Forelimb muscle (tissue), 1 donor: ENCODE measurements around the gene CARM1. TPM values are rescaled to one million over a fixed set of nuclear protein-coding genes. Genes with fewer than 3 reads are reported as not detected.
"Not testable (repeated sequence)": the region's sequence is repeated elsewhere in the genome, so short reads cannot be mapped to it uniquely, and the experiment has no call there.

Experiments used
- DNase-seq: peaks from one replicate; pipeline ENCODE4 v3.0.0-alpha.2; 2013; ENCODE audit warnings: low read depth
- polyA plus RNA-seq: library from polyadenylated mRNA; unstranded; fragments of 120-200 nt; gene quantifications from one replicate; pipeline ENCODE4 v1.2.1, GENCODE V29; 2013; ENCODE audit not compliant: insufficient read length

CARM1 gene
- polyA plus RNA-seq, 1 donor: 65.0 TPM

GRCh38 chr19:10846500-10847202, 24.7 kb upstream of the CARM1 start:
- no peak for DNase-seq

GRCh38 chr19:10848230-10848856, 23.0 kb upstream of the CARM1 start, which contains the start of gene C19orf38:
C19orf38 (plus strand) TSS chr19:10848415; CDS start chr19:10848509, 94 bp downstream.
- no peak for DNase-seq

GRCh38 chr19:10850631-10851030, 20.7 kb upstream of the CARM1 start:
- DNase-seq: no peak

- no peak for DNase-seq
Measured at GRCh38 chr19:10852098-10852800, 19.1 kb upstream of the CARM1 start.

- DNase-seq: no peak
Measured at GRCh38 chr19:10852941-10853340, 18.4 kb upstream of the CARM1 start.

- DNase-seq: no peak
Measured at GRCh38 chr19:10854350-10855089, 16.8 kb upstream of the CARM1 start.

- DNase-seq: no peak
Measured at GRCh38 chr19:10855879-10856522, 15.4 kb upstream of the CARM1 start.

- DNase-seq: not testable (repeated sequence)
Measured at GRCh38 chr19:10856899-10857298, 14.5 kb upstream of the CARM1 start.

GRCh38 chr19:10858204-10858828, 13.0 kb upstream of the CARM1 start:
- DNase-seq: no peak

- no peak for DNase-seq
Measured at GRCh38 chr19:10861103-10861651, 10.2 kb upstream of the CARM1 start.

GRCh38 chr19:10862561-10863106, 8.7 kb upstream of the CARM1 start:
- DNase-seq: no peak

GRCh38 chr19:10863107-10863717, 8.1 kb upstream of the CARM1 start:
- DNase-seq: no peak

GRCh38 chr19:10864538-10864899, 6.8 kb upstream of the CARM1 start:
- peak; percentile 46 for DNase-seq

- DNase-seq: no peak
Measured at GRCh38 chr19:10866495-10866894, 4.9 kb upstream of the CARM1 start.

- no peak for DNase-seq
Measured at GRCh38 chr19:10868872-10869547, 2.3 kb upstream of the CARM1 start.

- DNase-seq: not testable (repeated sequence)
Measured at GRCh38 chr19:10869872-10870311, 1.5 kb upstream of the CARM1 start.

GRCh38 chr19:10870501-10870954, 825 bp upstream of the CARM1 start:
- no peak for DNase-seq

GRCh38 chr19:10871711-10872545, 575 bp downstream of the CARM1 start:
- no peak for DNase-seq
